CD8-positive, alpha-beta memory T cell (primary cell): ENCODE data around the gene PRRT1B. TPM values are rescaled to one million over a fixed set of nuclear protein-coding genes. Genes with fewer than 3 reads are reported as not detected.

Experiments used
- CTCF ChIA-PET: fragments of 350-600 bp; sonication (Branson Sonifier 250); formaldehyde crosslinking; loops from one replicate; lab custom pipeline; 2021; ENCODE audit warnings: antibody characterized with exemption; lab: Charles Lee
- POLR2A ChIA-PET: fragments of 350-600 bp; sonication (Branson Sonifier 250); formaldehyde crosslinking; loops from one replicate; lab custom pipeline; 2021; ENCODE audit warnings: antibody characterized with exemption; lab: Charles Lee
- DNase-seq, 5 donors: peaks; one replicate each; pipeline versions ENCODE4 v3.0.0 to v3.0.0-alpha.2; 2020 to 2022; ENCODE audit warnings: mixed read lengths in 1 of 5
- H3K27ac ChIP-seq: one replicate; pipeline ENCODE4 v1.7.0; 2013; ENCODE audit warnings: low read depth, mild to moderate bottlenecking, low read length, moderate library complexity
- H3K27me3 ChIP-seq: 2 replicates; pipeline ENCODE4 v1.7.0; 2013; ENCODE audit warnings: low read length, mild to moderate bottlenecking; ENCODE audit not compliant: insufficient read depth, poor library complexity, severe bottlenecking
- H3K36me3 ChIP-seq: 2 replicates; pipeline ENCODE4 v1.7.0; 2013; ENCODE audit warnings: mild to moderate bottlenecking, low read length, moderate library complexity; ENCODE audit not compliant: insufficient read depth
- H3K4me1 ChIP-seq: 2 replicates; pipeline ENCODE4 v1.7.0; 2013; ENCODE audit warnings: mild to moderate bottlenecking, low read length, moderate library complexity; ENCODE audit not compliant: insufficient read depth
- H3K4me3 ChIP-seq: 2 replicates; pipeline ENCODE4 v1.7.0; 2013; ENCODE audit warnings: mild to moderate bottlenecking, low read length
- H3K9me3 ChIP-seq: 2 replicates; pipeline ENCODE4 v1.7.0; 2013; ENCODE audit warnings: mild to moderate bottlenecking, low read length
- H3K27ac Mint-ChIP-seq, 8 donors: one replicate each; pipeline ENCODE4 v1.8.0; 2020 to 2021; ENCODE audit warnings: mixed read lengths in 8 of 8, mild to moderate bottlenecking in 6 of 8, inconsistent platforms in 3 of 8, moderate library complexity in 3 of 8
- H3K27me3 Mint-ChIP-seq, 2 donors: one replicate each; pipeline ENCODE4 v1.8.0; 2020 to 2021; ENCODE audit warnings: mixed read lengths in 2 of 2, mild to moderate bottlenecking in 1 of 2, moderate library complexity in 1 of 2
- H3K36me3 Mint-ChIP-seq, 3 donors: one replicate each; pipeline ENCODE4 v1.8.0; 2020 to 2021; ENCODE audit warnings: mixed read lengths in 3 of 3, inconsistent platforms in 1 of 3, mild to moderate bottlenecking in 1 of 3
- H3K4me1 Mint-ChIP-seq, 3 donors: one replicate each; pipeline ENCODE4 v1.8.0; 2020 to 2021; ENCODE audit warnings: mixed read lengths in 3 of 3, inconsistent platforms in 1 of 3, mild to moderate bottlenecking in 1 of 3
- H3K4me3 Mint-ChIP-seq, 7 donors: one replicate each; pipeline ENCODE4 v1.8.0; 2020 to 2021; ENCODE audit warnings: mixed read lengths in 7 of 7, mild to moderate bottlenecking in 6 of 7, moderate library complexity in 4 of 7, inconsistent platforms in 2 of 7
- H3K9me3 Mint-ChIP-seq, 5 donors: one replicate each; pipeline ENCODE4 v1.8.0; 2020 to 2022; ENCODE audit warnings: mixed read lengths in 5 of 5, mild to moderate bottlenecking in 3 of 5, moderate library complexity in 2 of 5, inconsistent platforms in 1 of 5
- polyA plus RNA-seq: library from polyadenylated mRNA; unstranded; fragments of 300-500 nt; fragmentation: Illumina TruSeq; gene quantifications from one replicate; pipeline ENCODE4 v1.2.3, GENCODE V29; 2021
- total RNA-seq, 2 experiments: library from RNA; stranded (reverse); gene quantifications; one replicate each; pipeline ENCODE4 v1.2.3, GENCODE V29; 2021

PRRT1B gene
- total and polyA plus RNA-seq, 3 experiments from 2014 or later, result not detected

GRCh38 chr9:131584858-131585257 is 39.5 kb downstream of the PRRT1B start:
- peaks cover 31% of the 10 kb centered on the region for H3K4me1 ChIP-seq
- H3K9me3 ChIP-seq, result no peaks in the 10 kb centered on the region
- H3K36me3 ChIP-seq, result peaks cover 37% of the 10 kb centered on the region
- POLR2A ChIA-PET, result interaction anchor here (0.7 to 1.5 kb wide), 5 partner anchors 16 to 154 kb away, joined by 3 to 10 read pairs (median 5); no protein-coding TSS in a partner anchor
- peak overlapping the region; percentile 38 for H3K27ac ChIP-seq
- no peak for DNase-seq
- H3K36me3 Mint-ChIP-seq, result peaks cover 0 to 80% (median 15%) of the 10 kb centered on the region in 3 donors
- peak overlapping the region; percentile 43 for H3K4me3 ChIP-seq
- peaks cover 0 to 1% of the 10 kb centered on the region in 2 donors for H3K27me3 Mint-ChIP-seq
- H3K4me1 Mint-ChIP-seq, result peaks cover 29 to 52% (median 34%) of the 10 kb centered on the region in 3 donors
- peak overlapping the region in 6 of 7 donors; percentile 59 to 91 (median 79) for H3K4me3 Mint-ChIP-seq
- H3K27ac Mint-ChIP-seq, result peak overlapping the region; percentile 87 to 97 (median 94)
- CTCF ChIA-PET, result interaction anchor here (0.6 to 2.1 kb wide), 19 partner anchors 9 to 375 kb away, joined by 3 to 12 read pairs (median 3); no protein-coding TSS in a partner anchor
- no peaks in the 10 kb centered on the region for H3K27me3 ChIP-seq
- H3K9me3 Mint-ChIP-seq, result no peaks in the 10 kb centered on the region

GRCh38 chr9:131585375-131585774 is 40.1 kb downstream of the PRRT1B start:
- H3K36me3 ChIP-seq, result peaks cover 32% of the 10 kb centered on the region
- peak overlapping the region; percentile 59 to 91 (median 78) for H3K4me3 Mint-ChIP-seq

GRCh38 chr9:131587331-131587730 is 42.0 kb downstream of the PRRT1B start:
- Histone ChIP-seq H3K9me3 (no peaks in the 10 kb centered on the region), H3K4me3 (no peak overlapping the region), H3K27ac (no peak overlapping the region), H3K27me3 (no peaks in the 10 kb centered on the region), H3K36me3 (peaks cover 24% of the 10 kb centered on the region), H3K4me1 (peaks cover 46% of the 10 kb centered on the region)
- Mint-ChIP-seq H3K36me3 (peaks cover 0 to 81% (median 11%) of the 10 kb centered on the region in 3 donors), H3K4me1 (peaks cover 48 to 76% (median 57%) of the 10 kb centered on the region in 3 donors), H3K27ac (peak overlapping the region; percentile 19 to 94 (median 72)), H3K9me3 (no peaks in the 10 kb centered on the region), H3K4me3 (peak overlapping the region in 3 of 7 donors; percentile 25 to 76 (median 47)), H3K27me3 (peaks cover 0 to 1% of the 10 kb centered on the region in 2 donors)
- no peak for DNase-seq
- ChIA-PET CTCF (interaction anchor here (9.2 kb wide), 1 partner anchor 154 kb away, joined by 119 read pairs; the partner anchor contains the start of gene RAPGEF1), POLR2A (no interaction called here)

More at GRCh38 chr9:131585375-131585774, 40.1 kb downstream of the PRRT1B start:
- peaks cover 0 to 1% of the 10 kb centered on the region in 2 donors for H3K27me3 Mint-ChIP-seq
- POLR2A ChIA-PET, result interaction anchor here (0.7 to 1.5 kb wide), 6 partner anchors 16 to 154 kb away, joined by 3 to 10 read pairs (median 5); no protein-coding TSS in a partner anchor
- Histone ChIP-seq H3K27ac (peak overlapping the region; percentile 38), H3K4me3 (peak overlapping the region; percentile 32), H3K27me3 (no peaks in the 10 kb centered on the region), H3K9me3 (no peaks in the 10 kb centered on the region), H3K4me1 (peaks cover 35% of the 10 kb centered on the region)
- H3K36me3 Mint-ChIP-seq, result peaks cover 0 to 79% (median 15%) of the 10 kb centered on the region in 3 donors
- H3K9me3 Mint-ChIP-seq, result no peaks in the 10 kb centered on the region
- peak; percentile 24 to 78 (median 45) for DNase-seq
- peak overlapping the region; percentile 87 to 97 (median 94) for H3K27ac Mint-ChIP-seq
- peaks cover 32 to 57% (median 38%) of the 10 kb centered on the region in 3 donors for H3K4me1 Mint-ChIP-seq
- CTCF ChIA-PET, result interaction anchor here (0.6 to 2.1 kb wide), 24 partner anchors 8 to 375 kb away, joined by 3 to 12 read pairs (median 3); no protein-coding TSS in a partner anchor

GRCh38 chr9:131587906-131588305 is 42.6 kb downstream of the PRRT1B start:
- Histone ChIP-seq H3K36me3 (peaks cover 24% of the 10 kb centered on the region), H3K4me3 (no peak overlapping the region), H3K9me3 (no peaks in the 10 kb centered on the region), H3K4me1 (peaks cover 46% of the 10 kb centered on the region), H3K27me3 (no peaks in the 10 kb centered on the region), H3K27ac (no peak overlapping the region)
- H3K9me3 Mint-ChIP-seq, result no peaks in the 10 kb centered on the region
- H3K4me1 Mint-ChIP-seq, result peaks cover 47 to 76% (median 57%) of the 10 kb centered on the region in 3 donors
- DNase-seq, result no peak
- CTCF ChIA-PET, result interaction anchor here (9.2 kb wide), 1 partner anchor 154 kb away, joined by 119 read pairs; the partner anchor contains the start of gene RAPGEF1
- H3K36me3 Mint-ChIP-seq, result peaks cover 0 to 79% (median 12%) of the 10 kb centered on the region in 3 donors
- H3K27ac Mint-ChIP-seq, result peak overlapping the region in 6 of 8 donors; percentile 19 to 92 (median 51)
- POLR2A ChIA-PET, result no interaction called here
- peak overlapping the region in 1 of 7 donors; percentile 13 for H3K4me3 Mint-ChIP-seq
- peaks cover 0 to 1% of the 10 kb centered on the region in 2 donors for H3K27me3 Mint-ChIP-seq

DNA sequence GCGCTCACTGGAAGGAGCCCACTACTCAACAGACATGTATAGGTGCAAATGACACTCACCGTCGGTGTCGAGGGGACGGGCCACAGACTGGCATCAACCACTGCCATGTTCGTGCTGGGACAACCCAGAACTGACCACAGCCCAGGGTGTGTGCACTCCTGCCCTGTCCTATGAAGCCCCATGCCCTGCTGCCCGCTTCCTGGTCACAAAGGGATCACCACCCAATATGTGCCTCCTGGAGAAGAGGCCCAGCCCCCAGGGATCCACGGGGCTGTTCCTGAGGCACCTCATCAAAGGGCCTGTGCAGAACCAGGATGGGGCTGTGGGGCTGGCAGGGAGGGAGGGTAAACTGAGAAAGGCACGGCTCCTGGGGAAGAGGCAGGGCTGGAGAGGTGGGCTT is 43.1 kb downstream of the PRRT1B start:
- Histone ChIP-seq H3K4me1 (peaks cover 42% of the 10 kb centered on the region), H3K27ac (no peak overlapping the region), H3K4me3 (no peak overlapping the region), H3K36me3 (peaks cover 21% of the 10 kb centered on the region), H3K27me3 (no peaks in the 10 kb centered on the region), H3K9me3 (no peaks in the 10 kb centered on the region)
- CTCF ChIA-PET, result interaction anchor here (9.2 kb wide), 1 partner anchor 153 kb away, joined by 119 read pairs; the partner anchor contains the start of gene RAPGEF1
- DNase-seq, result no peak
- Mint-ChIP-seq H3K9me3 (no peaks in the 10 kb centered on the region), H3K36me3 (peaks cover 0 to 79% (median 10%) of the 10 kb centered on the region in 3 donors), H3K27me3 (peaks cover 0 to 1% of the 10 kb centered on the region in 2 donors), H3K4me1 (peaks cover 44 to 76% (median 57%) of the 10 kb centered on the region in 3 donors), H3K4me3 (no peak overlapping the region), H3K27ac (peak overlapping the region in 4 of 8 donors; percentile 33 to 92 (median 66))
- POLR2A ChIA-PET, result no interaction called here

DNA sequence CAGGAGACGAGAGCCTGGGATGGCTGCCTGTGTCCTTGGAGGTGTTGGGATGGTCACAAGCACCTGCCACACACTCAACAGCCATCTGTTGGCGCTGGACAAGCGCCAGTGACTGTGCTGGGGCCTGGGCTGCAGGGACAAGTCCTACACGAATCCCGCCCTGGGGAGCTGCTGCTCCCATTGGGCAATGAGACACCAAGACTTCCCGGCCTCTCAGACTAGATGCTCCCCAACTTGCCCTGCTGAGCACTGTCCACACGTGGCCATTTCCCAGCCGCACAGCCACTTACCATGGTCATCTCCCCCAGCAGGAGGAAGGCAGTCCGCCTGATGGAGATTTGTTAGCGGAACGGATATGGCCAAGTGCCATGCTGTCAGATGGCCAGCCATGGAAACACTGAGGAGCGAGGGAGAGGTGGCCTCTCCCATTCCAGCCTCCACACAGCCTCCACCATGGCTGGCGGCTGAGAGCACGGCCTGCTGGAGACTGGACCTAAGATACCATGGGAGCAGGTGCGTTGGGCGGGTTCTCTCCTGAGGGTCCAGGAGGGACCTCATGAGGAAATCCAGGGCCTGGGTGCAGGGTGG is 43.9 kb downstream of the PRRT1B start:
- H3K27ac ChIP-seq, result no peak overlapping the region
- H3K27me3 ChIP-seq, result no peaks in the 10 kb centered on the region
- H3K27ac Mint-ChIP-seq, result peak overlapping the region in 4 of 8 donors; percentile 35 to 92 (median 64)
- no peaks in the 10 kb centered on the region for H3K9me3 ChIP-seq
- POLR2A ChIA-PET, result no interaction called here
- CTCF ChIA-PET, result interaction anchor here (0.9 to 9.2 kb wide), 3 partner anchors 118 to 166 kb away, joined by 3 to 119 read pairs (median 3); partner anchors contain the start of gene RAPGEF1
- no peak overlapping the region for H3K4me3 Mint-ChIP-seq
- peaks cover 41 to 70% (median 57%) of the 10 kb centered on the region in 3 donors for H3K4me1 Mint-ChIP-seq
- peaks cover 34% of the 10 kb centered on the region for H3K4me1 ChIP-seq
- H3K36me3 Mint-ChIP-seq, result peaks cover 0 to 81% (median 10%) of the 10 kb centered on the region in 3 donors
- peaks cover 0 to 1% of the 10 kb centered on the region in 2 donors for H3K27me3 Mint-ChIP-seq
- peaks cover 18% of the 10 kb centered on the region for H3K36me3 ChIP-seq
- no peaks in the 10 kb centered on the region for H3K9me3 Mint-ChIP-seq
- no peak overlapping the region for H3K4me3 ChIP-seq
- DNase-seq, result no peak

DNA sequence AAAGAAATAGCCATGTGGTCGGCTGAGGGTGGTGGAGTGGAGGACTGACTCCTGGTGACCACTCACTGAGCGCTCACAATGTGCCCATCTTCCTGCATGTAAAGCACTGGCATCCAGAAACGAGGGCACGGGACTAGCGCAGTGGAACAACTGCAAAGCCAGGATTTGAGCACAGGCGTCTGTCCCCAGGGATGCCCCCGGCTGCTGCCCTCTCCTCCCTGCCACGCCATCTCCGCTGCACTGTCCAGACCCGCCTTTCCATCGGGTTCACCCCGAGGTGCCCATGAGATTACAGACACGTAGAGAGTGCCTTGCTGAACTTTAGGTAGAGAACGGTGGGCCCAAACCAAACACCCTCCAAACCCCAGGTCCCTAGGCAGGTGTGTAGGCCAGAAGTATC is 44.7 kb downstream of the PRRT1B start:
- Mint-ChIP-seq H3K27ac (peak overlapping the region; percentile 76 to 91 (median 84)), H3K4me1 (peaks cover 33 to 63% (median 50%) of the 10 kb centered on the region in 3 donors), H3K27me3 (peaks cover 0 to 1% of the 10 kb centered on the region in 2 donors), H3K4me3 (peak overlapping the region in 3 of 7 donors; percentile 29 to 87 (median 74)), H3K9me3 (no peaks in the 10 kb centered on the region), H3K36me3 (peaks cover 0 to 76% (median 10%) of the 10 kb centered on the region in 3 donors)
- H3K4me1 ChIP-seq, result peaks cover 26% of the 10 kb centered on the region
- CTCF ChIA-PET, result interaction anchor here (0.7 to 9.2 kb wide), 6 partner anchors 18 to 165 kb away, joined by 3 to 119 read pairs (median 11); partner anchors contain the start of gene RAPGEF1
- H3K27ac ChIP-seq, result no peak overlapping the region
- no peaks in the 10 kb centered on the region for H3K9me3 ChIP-seq
- POLR2A ChIA-PET, result no interaction called here
- no peak for DNase-seq
- H3K36me3 ChIP-seq, result peaks cover 10% of the 10 kb centered on the region
- no peaks in the 10 kb centered on the region for H3K27me3 ChIP-seq
- H3K4me3 ChIP-seq, result no peak overlapping the region
